ENCODE measurements around the gene DNAH10.
A peak's percentile ranks its signal among the peaks of the same experiment; 100 is the strongest.

DNAH10 gene, protein sequence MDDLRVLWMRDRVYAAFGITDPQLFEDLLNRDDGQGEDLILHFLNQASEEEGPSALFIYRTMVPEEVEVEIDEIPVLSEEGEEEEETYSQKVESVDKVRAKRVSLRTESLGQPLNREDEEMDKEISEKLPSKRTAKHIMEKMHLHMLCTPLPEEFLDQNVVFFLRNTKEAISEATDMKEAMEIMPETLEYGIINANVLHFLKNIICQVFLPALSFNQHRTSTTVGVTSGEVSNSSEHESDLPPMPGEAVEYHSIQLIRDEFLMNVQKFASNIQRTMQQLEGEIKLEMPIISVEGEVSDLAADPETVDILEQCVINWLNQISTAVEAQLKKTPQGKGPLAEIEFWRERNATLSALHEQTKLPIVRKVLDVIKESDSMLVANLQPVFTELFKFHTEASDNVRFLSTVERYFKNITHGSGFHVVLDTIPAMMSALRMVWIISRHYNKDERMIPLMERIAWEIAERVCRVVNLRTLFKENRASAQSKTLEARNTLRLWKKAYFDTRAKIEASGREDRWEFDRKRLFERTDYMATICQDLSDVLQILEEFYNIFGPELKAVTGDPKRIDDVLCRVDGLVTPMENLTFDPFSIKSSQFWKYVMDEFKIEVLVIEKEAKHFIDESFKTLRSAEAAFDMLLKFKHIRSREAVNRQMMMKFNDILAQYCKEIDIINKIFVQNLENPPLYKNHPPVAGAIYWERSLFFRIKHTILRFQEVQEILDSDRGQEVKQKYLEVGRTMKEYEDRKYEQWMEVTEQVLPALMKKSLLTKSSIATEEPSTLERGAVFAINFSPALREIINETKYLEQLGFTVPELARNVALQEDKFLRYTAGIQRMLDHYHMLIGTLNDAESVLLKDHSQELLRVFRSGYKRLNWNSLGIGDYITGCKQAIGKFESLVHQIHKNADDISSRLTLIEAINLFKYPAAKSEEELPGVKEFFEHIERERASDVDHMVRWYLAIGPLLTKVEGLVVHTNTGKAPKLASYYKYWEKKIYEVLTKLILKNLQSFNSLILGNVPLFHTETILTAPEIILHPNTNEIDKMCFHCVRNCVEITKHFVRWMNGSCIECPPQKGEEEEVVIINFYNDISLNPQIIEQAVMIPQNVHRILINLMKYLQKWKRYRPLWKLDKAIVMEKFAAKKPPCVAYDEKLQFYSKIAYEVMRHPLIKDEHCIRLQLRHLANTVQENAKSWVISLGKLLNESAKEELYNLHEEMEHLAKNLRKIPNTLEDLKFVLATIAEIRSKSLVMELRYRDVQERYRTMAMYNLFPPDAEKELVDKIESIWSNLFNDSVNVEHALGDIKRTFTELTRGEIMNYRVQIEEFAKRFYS (N-terminal part only)

GRCh38 chr12:123761841-123762714 is at the start of gene DNAH10:
Gene DNAH10, plus strand, starts transcription at chr12:123762301. Its CDS starts 36 bp downstream, at chr12:123762337.
- DNase-seq, result peak in 1 of 2 experiments; percentile 48

- DNase-seq, result peak in 1 of 2 experiments; percentile 14
Measured at GRCh38 chr12:123712780-123713319, 49.3 kb upstream of the DNAH10 start.

- no peak for DNase-seq
Measured at GRCh38 chr12:123713398-123713797, 48.7 kb upstream of the DNAH10 start.

DNA sequence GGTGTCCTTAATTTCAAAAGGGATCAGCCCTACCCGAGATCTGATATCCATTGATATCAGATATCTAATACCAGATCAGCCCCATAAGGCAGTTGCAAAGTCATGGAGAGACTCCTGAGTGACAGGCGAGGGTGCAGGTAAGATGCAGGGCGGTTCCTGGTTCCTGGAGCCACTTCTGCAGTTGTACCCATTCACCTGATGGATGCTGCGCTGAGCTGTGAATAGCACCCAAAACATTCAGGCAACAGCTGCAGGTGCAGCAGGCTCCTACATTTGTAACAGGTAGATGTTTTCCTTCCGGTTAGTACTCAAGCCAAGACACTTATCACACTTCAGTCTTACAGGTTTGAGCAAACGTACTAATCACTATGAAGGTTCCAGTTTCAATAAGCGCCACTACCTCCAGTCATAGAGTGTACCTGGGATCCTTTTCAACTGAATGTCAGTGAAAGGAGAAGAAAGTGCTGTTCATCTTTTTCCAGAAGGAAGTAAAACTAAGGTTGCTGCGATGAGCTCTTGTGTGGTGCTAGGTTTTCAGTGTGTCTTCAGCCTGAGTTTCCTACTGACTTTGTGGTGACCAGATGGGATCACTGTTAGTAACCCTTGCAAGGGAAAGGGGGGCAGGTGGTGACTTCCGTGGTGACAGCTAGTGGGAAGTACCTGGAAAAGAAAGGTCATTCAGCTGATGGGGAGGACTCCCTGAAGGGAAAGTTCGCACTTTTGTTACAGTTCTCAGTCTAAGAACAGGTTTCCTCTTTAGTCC is 48.1 kb upstream of the DNAH10 start:
- no peak for DNase-seq

GRCh38 chr12:123715195-123715594 is 46.9 kb upstream of the DNAH10 start:
- no peak for DNase-seq

- DNase-seq, result no peak
Measured at GRCh38 chr12:123717350-123717749, 44.8 kb upstream of the DNAH10 start.

DNA sequence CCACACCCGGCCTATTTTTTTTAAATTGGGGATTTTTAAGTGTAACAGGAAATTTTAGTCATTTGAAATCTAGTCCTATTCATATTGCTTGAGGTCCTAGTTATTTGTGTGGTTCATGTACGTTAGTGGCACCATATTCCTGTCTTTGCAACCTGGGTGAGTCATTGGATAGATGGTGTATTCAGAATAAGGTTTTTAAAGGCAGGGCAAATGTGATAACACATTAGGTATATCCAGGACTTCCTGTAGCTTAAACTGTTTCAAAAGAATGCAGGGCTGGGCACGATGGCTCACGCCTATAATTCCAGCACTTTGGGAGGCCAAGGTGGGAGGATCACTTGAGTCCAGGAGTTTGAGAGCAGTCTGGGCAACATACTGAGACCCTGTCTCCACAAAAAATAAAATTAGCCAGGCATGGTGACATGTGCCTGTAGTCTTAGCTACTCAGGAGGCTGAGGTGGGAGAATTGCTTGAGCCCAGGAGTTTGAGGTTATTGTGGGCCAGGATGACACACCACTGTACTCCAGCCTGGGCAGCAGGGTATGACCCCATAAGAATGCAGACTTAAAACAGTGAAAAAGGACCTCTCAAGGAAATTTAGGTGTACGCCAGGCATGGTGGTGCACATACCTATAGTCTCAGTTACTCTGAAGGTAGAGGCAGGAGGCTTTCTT is 41.8 kb upstream of the DNAH10 start:
- no peak for DNase-seq

DNA sequence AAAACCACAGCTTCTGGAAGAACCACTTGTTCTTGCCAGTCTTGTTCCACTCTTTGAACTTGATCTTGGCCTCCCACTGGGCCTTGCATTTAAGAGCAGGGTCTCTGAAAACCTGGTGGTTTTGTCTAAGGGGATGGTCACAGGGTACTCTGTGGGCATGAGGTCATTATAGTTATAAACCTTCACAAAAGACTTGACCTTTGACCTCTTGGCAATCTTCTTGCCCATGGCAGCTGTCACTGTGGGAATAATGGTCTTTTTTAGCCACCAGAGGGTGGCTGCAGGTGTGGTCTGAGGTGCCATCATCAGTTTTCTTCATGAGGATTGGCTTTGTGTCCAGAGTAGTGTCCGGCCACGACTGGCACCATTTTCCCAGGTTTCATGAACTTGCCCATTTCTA is 40.9 kb upstream of the DNAH10 start:
- no peak for DNase-seq

DNA sequence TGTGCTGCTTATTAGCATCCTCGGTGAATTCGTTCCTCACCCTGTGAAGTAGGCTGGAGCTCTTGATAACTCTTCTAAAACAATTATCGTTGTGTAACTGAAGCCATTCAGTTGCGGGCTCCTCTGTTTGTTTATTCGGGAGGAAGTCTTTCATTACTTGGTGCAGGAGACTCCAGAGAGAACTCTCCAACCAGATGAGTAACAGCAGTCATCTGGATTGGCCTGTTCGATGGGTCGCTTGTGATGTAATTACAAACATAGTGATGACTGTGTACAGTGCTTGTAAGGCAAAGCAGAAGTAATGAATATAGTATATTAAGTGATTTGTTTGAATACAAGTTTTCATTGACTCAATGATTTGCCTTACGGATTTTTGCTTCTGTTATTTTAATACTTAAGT is 39.1 kb upstream of the DNAH10 start:
- DNase-seq, result no peak

- no peak for DNase-seq
Measured at GRCh38 chr12:123723765-123724164, 38.3 kb upstream of the DNAH10 start.

DNA sequence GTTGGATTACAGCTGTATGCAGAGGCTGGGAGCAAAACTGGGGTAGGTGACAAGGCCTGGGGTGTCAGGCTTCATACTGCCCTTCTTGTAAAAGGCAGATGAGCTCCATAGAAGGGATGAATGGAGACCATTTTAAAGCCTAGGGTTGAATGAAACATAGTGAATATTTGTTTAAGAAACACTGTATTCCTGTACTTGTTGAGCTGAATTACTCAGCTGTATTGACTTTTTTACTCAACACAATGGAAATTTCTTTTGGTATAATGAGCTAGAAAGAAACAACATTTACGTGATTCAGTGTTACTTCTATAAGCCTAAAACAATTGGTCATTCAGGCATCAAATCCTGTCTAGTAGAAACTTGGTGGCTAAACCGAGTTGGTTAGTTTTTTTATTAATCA is 35.9 kb upstream of the DNAH10 start:
- no peak for DNase-seq

DNA sequence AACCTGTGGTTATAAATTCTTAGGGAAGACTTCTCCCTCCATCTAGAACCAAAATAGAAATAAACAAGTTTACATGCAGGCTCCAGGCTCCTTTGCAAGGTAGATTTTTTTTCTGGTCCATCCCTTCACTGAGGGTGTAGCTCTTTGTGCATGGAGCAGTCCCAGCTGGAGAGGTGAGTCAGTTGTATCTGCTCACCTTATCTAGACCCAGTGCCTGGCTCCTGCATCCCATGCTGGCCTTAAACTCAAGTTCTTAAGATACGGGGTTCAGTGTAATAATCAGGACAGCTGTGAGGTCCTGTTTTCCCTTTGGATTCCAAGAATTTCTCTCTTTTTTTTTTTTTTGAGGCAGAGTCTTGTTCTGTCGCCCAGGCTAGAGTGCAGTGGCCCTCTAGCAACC is 35.1 kb upstream of the DNAH10 start:
- DNase-seq, result no peak

DNA sequence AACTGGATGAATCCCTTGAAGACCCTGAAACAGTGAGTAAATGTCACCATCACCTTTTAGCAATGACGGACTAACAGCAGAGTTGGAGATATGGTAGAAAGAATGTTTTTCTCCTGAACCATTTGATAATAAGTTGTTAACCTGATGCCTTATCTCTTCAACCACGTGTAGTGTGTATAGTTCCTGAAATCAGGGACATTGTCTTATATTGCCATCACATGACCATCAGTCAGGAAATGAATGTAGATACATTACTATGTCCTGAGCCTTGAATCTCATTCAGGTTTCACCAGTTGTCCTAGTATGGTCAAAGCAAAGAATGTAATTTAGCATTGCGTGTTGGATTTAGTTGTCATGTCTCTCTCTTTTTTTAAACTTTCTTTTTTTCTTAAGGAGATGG is 34.2 kb upstream of the DNAH10 start:
- DNase-seq, result no peak

GRCh38 chr12:123731596-123731995 is 30.5 kb upstream of the DNAH10 start:
- DNase-seq, result no peak

DNA sequence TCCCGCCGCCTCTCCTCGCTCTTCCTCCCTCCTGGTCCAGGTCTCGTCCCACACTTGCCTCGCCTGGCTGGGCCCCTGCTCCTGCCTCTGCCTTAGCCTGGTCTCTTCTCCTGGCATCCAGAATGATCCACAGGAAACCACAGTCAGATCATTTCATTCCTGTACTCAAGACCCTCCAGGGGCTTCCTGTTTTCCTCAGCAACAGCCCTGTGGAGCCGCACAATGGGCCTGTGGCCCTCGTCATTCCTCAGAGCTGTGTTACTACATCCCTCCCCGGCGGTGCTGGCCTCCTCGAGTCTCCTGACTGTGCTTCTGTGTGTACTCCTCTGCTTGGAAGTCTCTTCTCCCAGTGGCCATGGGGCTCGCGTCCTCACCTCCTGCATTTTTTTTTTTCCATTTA is 29.9 kb upstream of the DNAH10 start:
- DNase-seq, result no peak

GRCh38 chr12:123733229-123733628 is 28.9 kb upstream of the DNAH10 start:
- no peak for DNase-seq

- DNase-seq, result no peak
Measured at GRCh38 chr12:123734268-123734667, 27.8 kb upstream of the DNAH10 start.

- no peak for DNase-seq
Measured at GRCh38 chr12:123741937-123742572, 20.0 kb upstream of the DNAH10 start.

GRCh38 chr12:123743002-123743401 is 19.1 kb upstream of the DNAH10 start:
- no peak for DNase-seq

DNA sequence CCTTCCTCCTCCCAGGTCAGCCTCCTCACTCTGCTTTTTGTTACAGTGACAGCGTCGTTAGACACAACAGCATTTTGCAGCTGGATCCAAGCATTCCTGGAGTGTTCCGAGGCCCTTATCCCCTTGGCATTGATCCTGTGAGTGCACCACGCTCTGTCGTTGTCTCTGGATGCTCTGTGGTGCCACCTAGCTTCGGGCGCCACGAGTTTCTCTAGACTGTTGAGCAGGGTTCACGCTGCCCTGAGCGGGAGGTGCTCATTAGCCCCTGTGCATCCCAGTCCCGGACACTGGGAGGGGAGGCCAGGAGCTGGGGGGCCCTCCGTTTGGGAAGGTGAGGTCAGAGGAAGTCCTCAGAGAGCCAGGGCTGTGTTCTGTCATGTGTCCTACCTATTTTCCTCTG is 17.3 kb upstream of the DNAH10 start:
- no peak for DNase-seq

All from NCI-H524 (cell line).